BLaER1 treated with 17β-estradiol and CSF1 and Interleukin-3, amounts not matched to agents 10 nM and 100 nM (cell line): ENCODE measurements around the gene ANK2.
A peak's percentile ranks its signal among the peaks of the same experiment; 100 is the strongest.

Experiments
- H3K27ac ChIP-seq, 11 experiments: shearing (Covaris generic); formaldehyde crosslinking; 2 replicates each; pipeline ENCODE4 v1.8.1; 2022
- H3K27me3 ChIP-seq, 11 experiments: shearing (Covaris generic); formaldehyde crosslinking; 2 replicates each; pipeline ENCODE4 v1.8.1; 2022
- H3K36me3 ChIP-seq, 11 experiments: shearing (Covaris generic); formaldehyde crosslinking; 2 replicates each; pipeline ENCODE4 v1.8.1; 2022
- H3K4me1 ChIP-seq, 10 experiments: shearing (Covaris generic); formaldehyde crosslinking; 2 replicates each; pipeline ENCODE4 v1.8.1; 2022
- H3K4me2 ChIP-seq, 11 experiments: shearing (Covaris generic); formaldehyde crosslinking; 2 replicates each; pipeline ENCODE4 v1.8.1; 2022
- H3K4me3 ChIP-seq, 10 experiments: shearing (Covaris generic); formaldehyde crosslinking; 2 replicates each; pipeline ENCODE4 v1.8.1; 2022
- H3K9ac ChIP-seq, 11 experiments: shearing (Covaris generic); formaldehyde crosslinking; 2 replicates each; pipeline ENCODE4 v1.8.1; 2022
- H3K9me3 ChIP-seq, 11 experiments: shearing (Covaris generic); formaldehyde crosslinking; replicated peaks in 1 of 11; 2 replicates each; pipeline ENCODE4 v1.8.1; 2022
- H4K20me1 ChIP-seq, 11 experiments: shearing (Covaris generic); formaldehyde crosslinking; 2 replicates each; pipeline ENCODE4 v1.8.1; 2022
- Cebpa-rat ChIP-seq, 11 experiments: shearing (Covaris generic); IDR thresholded peaks; 2 replicates each; pipeline ENCODE4 v1.8.1; 2022

ANK2 gene

GRCh38 chr4:113187358-113187757 lies 137.9 kb downstream of the ANK2 start:
- H3K27me3 ChIP-seq: no peaks in the 10 kb centered on the region
- no peaks in the 10 kb centered on the region for H4K20me1 ChIP-seq
- H3K27ac ChIP-seq: no peak overlapping the region
- no peak overlapping the region for H3K9ac ChIP-seq
- H3K4me2 ChIP-seq: peak overlapping the region in 7 of 11 experiments; percentile 6 to 72 (median 62); a peak in 12 of 22 replicates
- H3K36me3 ChIP-seq: no peaks in the 10 kb centered on the region
- H3K4me1 ChIP-seq: peaks cover 0 to 29% (median 10%) of the 10 kb centered on the region in 10 experiments; a peak in 9 of 20 replicates
- no peak for TF ChIP-seq Cebpa-rat (IDR thresholded peaks at IDR 0.05)
- no peaks in the 10 kb centered on the region for H3K9me3 ChIP-seq
- no peak overlapping the region for H3K4me3 ChIP-seq

- Histone ChIP-seq H3K27ac (no peak overlapping the region), H3K4me2 (no peak overlapping the region), H3K9me3 (no peaks in the 10 kb centered on the region), H3K4me3 (no peak overlapping the region), H3K27me3 (no peaks in the 10 kb centered on the region), H3K4me1 (peaks cover 0 to 17% (median 6%) of the 10 kb centered on the region in 10 experiments; a peak in 9 of 20 replicates), H4K20me1 (no peaks in the 10 kb centered on the region), H3K36me3 (no peaks in the 10 kb centered on the region), H3K9ac (no peak overlapping the region)
- TF ChIP-seq Cebpa-rat (IDR thresholded peaks at IDR 0.05): no peak
Observed at GRCh38 chr4:113189546-113189945, 140.1 kb downstream of the ANK2 start.

GRCh38 chr4:113209153-113209552 lies 159.7 kb downstream of the ANK2 start:
- H3K36me3 ChIP-seq: no peaks in the 10 kb centered on the region
- TF ChIP-seq Cebpa-rat (IDR thresholded peaks at IDR 0.05): no peak
- H3K4me3 ChIP-seq: no peak overlapping the region
- H3K9ac ChIP-seq: no peak overlapping the region
- H3K27me3 ChIP-seq: no peaks in the 10 kb centered on the region
- H3K4me2 ChIP-seq: no peak overlapping the region
- H3K27ac ChIP-seq: no peak overlapping the region
- no peaks in the 10 kb centered on the region for H3K9me3 ChIP-seq
- no peaks in the 10 kb centered on the region for H4K20me1 ChIP-seq
- no peaks in the 10 kb centered on the region; a peak in 1 of 20 replicates for H3K4me1 ChIP-seq

- H3K27me3 ChIP-seq: no peaks in the 10 kb centered on the region
- H3K36me3 ChIP-seq: no peaks in the 10 kb centered on the region
- H3K4me2 ChIP-seq: no peak overlapping the region
- H4K20me1 ChIP-seq: no peaks in the 10 kb centered on the region
- no peak overlapping the region for H3K4me3 ChIP-seq
- H3K9ac ChIP-seq: no peak overlapping the region
- TF ChIP-seq Cebpa-rat (IDR thresholded peaks at IDR 0.05): no peak
- H3K9me3 ChIP-seq: no peaks in the 10 kb centered on the region
- no peak overlapping the region for H3K27ac ChIP-seq
- no peaks in the 10 kb centered on the region; a peak in 1 of 20 replicates for H3K4me1 ChIP-seq
Observed at GRCh38 chr4:113209652-113210320, 160.3 kb downstream of the ANK2 start.

- Histone ChIP-seq H3K4me2 (no peak overlapping the region), H3K9ac (no peak overlapping the region), H3K4me1 (no peaks in the 10 kb centered on the region; a peak in 1 of 20 replicates), H3K4me3 (no peak overlapping the region), H4K20me1 (no peaks in the 10 kb centered on the region), H3K9me3 (peaks cover 0 to 3% (median 0%) of the 10 kb centered on the region in 11 experiments; a peak in 4 of 22 replicates), H3K27me3 (no peaks in the 10 kb centered on the region), H3K27ac (no peak overlapping the region), H3K36me3 (no peaks in the 10 kb centered on the region)
- TF ChIP-seq Cebpa-rat (IDR thresholded peaks at IDR 0.05): no peak
Observed at GRCh38 chr4:113212613-113213012, 163.2 kb downstream of the ANK2 start.

- Histone ChIP-seq H3K36me3 (no peaks in the 10 kb centered on the region), H4K20me1 (no peaks in the 10 kb centered on the region), H3K4me2 (no peak overlapping the region), H3K9me3 (peaks cover 0 to 5% (median 0%) of the 10 kb centered on the region in 11 experiments; a peak in 4 of 22 replicates), H3K4me3 (no peak overlapping the region), H3K27me3 (no peaks in the 10 kb centered on the region), H3K9ac (no peak overlapping the region), H3K4me1 (no peaks in the 10 kb centered on the region), H3K27ac (no peak overlapping the region)
- no peak for TF ChIP-seq Cebpa-rat (IDR thresholded peaks at IDR 0.05)
Observed at GRCh38 chr4:113221990-113222389, 172.5 kb downstream of the ANK2 start.

- Histone ChIP-seq H4K20me1 (no peaks in the 10 kb centered on the region), H3K4me3 (no peak overlapping the region), H3K27me3 (no peaks in the 10 kb centered on the region), H3K9me3 (peaks cover 0 to 4% (median 0%) of the 10 kb centered on the region in 11 experiments; a peak in 4 of 22 replicates), H3K27ac (no peak overlapping the region), H3K4me2 (no peak overlapping the region), H3K4me1 (no peaks in the 10 kb centered on the region), H3K36me3 (no peaks in the 10 kb centered on the region), H3K9ac (no peak overlapping the region)
- TF ChIP-seq Cebpa-rat (IDR thresholded peaks at IDR 0.05): no peak
Observed at GRCh38 chr4:113222471-113222870, 173.0 kb downstream of the ANK2 start.

- H3K4me2 ChIP-seq: no peak overlapping the region
Observed at GRCh38 chr4:113223001-113223400, 173.5 kb downstream of the ANK2 start.

GRCh38 chr4:113232194-113232593 lies 182.7 kb downstream of the ANK2 start:
- no peaks in the 10 kb centered on the region for H3K9me3 ChIP-seq
- TF ChIP-seq Cebpa-rat (IDR thresholded peaks at IDR 0.05): no peak
- no peaks in the 10 kb centered on the region for H3K27me3 ChIP-seq
- H3K36me3 ChIP-seq: no peaks in the 10 kb centered on the region
- no peaks in the 10 kb centered on the region for H4K20me1 ChIP-seq
- no peak overlapping the region for H3K4me2 ChIP-seq
- H3K9ac ChIP-seq: no peak overlapping the region
- H3K4me3 ChIP-seq: no peak overlapping the region
- H3K4me1 ChIP-seq: no peaks in the 10 kb centered on the region
- H3K27ac ChIP-seq: no peak overlapping the region

More at GRCh38 chr4:113223001-113223400, 173.5 kb downstream of the ANK2 start:
- Histone ChIP-seq H3K27ac (no peak overlapping the region), H3K4me1 (no peaks in the 10 kb centered on the region), H3K4me3 (no peak overlapping the region), H3K27me3 (no peaks in the 10 kb centered on the region), H3K9me3 (no peaks in the 10 kb centered on the region), H3K36me3 (no peaks in the 10 kb centered on the region), H4K20me1 (no peaks in the 10 kb centered on the region), H3K9ac (no peak overlapping the region)
- TF ChIP-seq Cebpa-rat (IDR thresholded peaks at IDR 0.05): no peak

GRCh38 chr4:113236916-113237315 lies 187.5 kb downstream of the ANK2 start:
- no peak overlapping the region for H3K27ac ChIP-seq
- no peaks in the 10 kb centered on the region for H4K20me1 ChIP-seq
- no peaks in the 10 kb centered on the region for H3K4me1 ChIP-seq
- TF ChIP-seq Cebpa-rat (IDR thresholded peaks at IDR 0.05): no peak
- no peaks in the 10 kb centered on the region for H3K27me3 ChIP-seq
- H3K9ac ChIP-seq: no peak overlapping the region
- no peak overlapping the region for H3K4me3 ChIP-seq
- no peaks in the 10 kb centered on the region for H3K36me3 ChIP-seq
- no peak overlapping the region for H3K4me2 ChIP-seq
- H3K9me3 ChIP-seq: no peaks in the 10 kb centered on the region
